Caco-2 (cell line): ENCODE data around the gene KCNIP4. TPM values are rescaled to one million over a fixed set of nuclear protein-coding genes. Genes with fewer than 3 reads are reported as not detected.

Experiments used
- BruUV-seq: library from RNA; stranded (reverse); fragments of 400-500 nt; replicated peaks from 2 replicates; lab custom pipeline; 2021; lab: Mats Ljungman, UMichigan
- CTCF ChIA-PET: fragments of 300-600 bp; sonication (Branson Sonifier 250); formaldehyde crosslinking; loops from one replicate; lab custom pipeline; 2022; ENCODE audit warnings: antibody characterized with exemption; lab: Charles Lee
- POLR2A ChIA-PET: fragments of 300-600 bp; sonication (Branson Sonifier 250); formaldehyde crosslinking; loops from one replicate; lab custom pipeline; 2022; ENCODE audit warnings: antibody characterized with exemption; lab: Charles Lee
- DNase-seq, 2 experiments: peaks; one replicate each; pipeline versions ENCODE4 v3.0.0 to v3.0.0-alpha.2; 2020 to 2022
- H3K27me3 ChIP-seq: replicated peaks from 2 replicates; pipeline ENCODE4 v1.6.0; 2011; ENCODE audit warnings: low read length; ENCODE audit not compliant: control insufficient read depth, insufficient read depth
- H3K36me3 ChIP-seq: 2 replicates; pipeline ENCODE4 v1.5.1; 2011; ENCODE audit warnings: low read length; ENCODE audit not compliant: control insufficient read depth, insufficient read depth
- H3K4me1 ChIP-seq: fragments of 250-450 bp; sonication (Bioruptor Pico); 2 replicates; pipeline ENCODE4 v1.5.1; 2020; ENCODE audit warnings: mild to moderate bottlenecking
- H3K4me3 ChIP-seq: 2 replicates; pipeline ENCODE4 v1.5.1; 2011; ENCODE audit warnings: low read depth, mild to moderate bottlenecking, control low read depth, low read length
- H3K9me3 ChIP-seq: fragments of 250-450 bp; sonication (Bioruptor Pico); 2 replicates; pipeline ENCODE4 v1.5.1; 2020; ENCODE audit warnings: mild to moderate bottlenecking, moderate library complexity
- H3K27ac Mint-ChIP-seq: one replicate; pipeline ENCODE4 v1.8.0; 2022; ENCODE audit warnings: mixed read lengths; ENCODE audit not compliant: unreplicated experiment
- H3K27me3 Mint-ChIP-seq: one replicate; pipeline ENCODE4 v1.8.0; 2022; ENCODE audit warnings: mixed read lengths; ENCODE audit not compliant: insufficient read depth, unreplicated experiment
- H3K36me3 Mint-ChIP-seq: one replicate; pipeline ENCODE4 v1.8.0; 2022; ENCODE audit warnings: mild to moderate bottlenecking, mixed read lengths; ENCODE audit not compliant: insufficient read depth, unreplicated experiment
- H3K4me1 Mint-ChIP-seq: one replicate; pipeline ENCODE4 v1.8.0; 2022; ENCODE audit warnings: low read depth, mixed read lengths; ENCODE audit not compliant: unreplicated experiment
- H3K4me3 Mint-ChIP-seq: one replicate; pipeline ENCODE4 v1.8.0; 2022; ENCODE audit warnings: mild to moderate bottlenecking, moderate library complexity, mixed read lengths; ENCODE audit not compliant: unreplicated experiment
- H3K9me3 Mint-ChIP-seq: one replicate; pipeline ENCODE4 v1.8.0; 2022; ENCODE audit warnings: mixed read lengths; ENCODE audit not compliant: unreplicated experiment
- intact Hi-C: fragments of 100-400 bp; cut with micrococcal nuclease; formaldehyde crosslinking; loops from one replicate; pipeline ENCODE4 v1.10.0; 2022; ENCODE audit not compliant: unreplicated experiment
- total RNA-seq: library from RNA; stranded (reverse); gene quantifications from 2 replicates; pipeline ENCODE4 v1.2.3, GENCODE V29; 2022
- TF ChIP-seq, protein P1 (sequence below), 2 experiments: fragments of 200-600 bp in 1 of 2; IDR thresholded peaks; 1 replicate in 1 of 2; 2 replicates in 1 of 2; pipeline versions ENCODE4 v1.5.1 to v1.8.0; 2011 to 2022; ENCODE audit warnings: antibody characterized with exemption in 1 of 2, control low read depth in 1 of 2, inconsistent platforms in 1 of 2, low read depth in 1 of 2, low read length in 1 of 2, mild to moderate bottlenecking in 1 of 2, moderate library complexity in 1 of 2; ENCODE audit not compliant: insufficient read depth in 1 of 2, severe bottlenecking in 1 of 2, unreplicated experiment in 1 of 2

The KCNIP4 gene
- total RNA-seq, 1 experiment from 2014 or later: not detected

DNA sequence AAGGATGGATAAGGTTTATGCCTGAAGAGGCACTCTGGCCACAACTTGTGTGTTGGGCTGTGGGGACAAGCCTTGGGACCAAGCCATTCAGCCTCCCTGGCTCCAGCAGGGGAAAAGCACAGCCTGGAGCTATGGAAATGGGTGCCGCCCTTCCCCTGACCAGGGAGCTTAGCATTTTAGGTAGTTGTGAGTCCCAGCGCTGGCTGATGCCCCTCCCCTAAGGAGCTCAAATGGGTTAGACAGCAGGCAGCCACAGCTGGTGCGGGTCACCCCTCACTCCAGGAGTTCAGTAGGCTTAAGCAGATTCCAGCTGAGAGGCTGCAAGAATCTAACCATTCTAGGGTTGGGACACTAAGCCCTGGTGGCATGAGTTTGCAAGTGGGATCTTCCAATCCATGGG is 172.9 kb downstream of the KCNIP4 start:
- no peaks in the 10 kb centered on the region for H3K36me3 ChIP-seq
- H3K4me3 ChIP-seq: no peak overlapping the region
- TF ChIP-seq, protein P1, sequence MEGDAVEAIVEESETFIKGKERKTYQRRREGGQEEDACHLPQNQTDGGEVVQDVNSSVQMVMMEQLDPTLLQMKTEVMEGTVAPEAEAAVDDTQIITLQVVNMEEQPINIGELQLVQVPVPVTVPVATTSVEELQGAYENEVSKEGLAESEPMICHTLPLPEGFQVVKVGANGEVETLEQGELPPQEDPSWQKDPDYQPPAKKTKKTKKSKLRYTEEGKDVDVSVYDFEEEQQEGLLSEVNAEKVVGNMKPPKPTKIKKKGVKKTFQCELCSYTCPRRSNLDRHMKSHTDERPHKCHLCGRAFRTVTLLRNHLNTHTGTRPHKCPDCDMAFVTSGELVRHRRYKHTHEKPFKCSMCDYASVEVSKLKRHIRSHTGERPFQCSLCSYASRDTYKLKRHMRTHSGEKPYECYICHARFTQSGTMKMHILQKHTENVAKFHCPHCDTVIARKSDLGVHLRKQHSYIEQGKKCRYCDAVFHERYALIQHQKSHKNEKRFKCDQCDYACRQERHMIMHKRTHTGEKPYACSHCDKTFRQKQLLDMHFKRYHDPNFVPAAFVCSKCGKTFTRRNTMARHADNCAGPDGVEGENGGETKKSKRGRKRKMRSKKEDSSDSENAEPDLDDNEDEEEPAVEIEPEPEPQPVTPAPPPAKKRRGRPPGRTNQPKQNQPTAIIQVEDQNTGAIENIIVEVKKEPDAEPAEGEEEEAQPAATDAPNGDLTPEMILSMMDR (IDR thresholded peaks at IDR 0.05; ENCODE audit: insufficient read depth in 1 of 2, low read depth in 1 of 2, low read length in 1 of 2, severe bottlenecking in 1 of 2, unreplicated experiment in 1 of 2): no peak
- ChIA-PET POLR2A (no interaction called here), CTCF (no interaction called here)
- Mint-ChIP-seq H3K27ac (no peak overlapping the region), H3K36me3 (no peaks in the 10 kb centered on the region), H3K27me3 (peaks cover 20% of the 10 kb centered on the region), H3K4me3 (no peak overlapping the region), H3K9me3 (peaks cover 9% of the 10 kb centered on the region), H3K4me1 (peaks cover 6% of the 10 kb centered on the region)
- H3K9me3 ChIP-seq: no peaks in the 10 kb centered on the region; the same call in 1 of the 2 replicates
- H3K27me3 ChIP-seq: no peaks in the 10 kb centered on the region
- no peaks in the 10 kb centered on the region for H3K4me1 ChIP-seq
- DNase-seq: no peak
- BruUV-seq: no TSS peak
- intact Hi-C loops: no loop called here

DNA sequence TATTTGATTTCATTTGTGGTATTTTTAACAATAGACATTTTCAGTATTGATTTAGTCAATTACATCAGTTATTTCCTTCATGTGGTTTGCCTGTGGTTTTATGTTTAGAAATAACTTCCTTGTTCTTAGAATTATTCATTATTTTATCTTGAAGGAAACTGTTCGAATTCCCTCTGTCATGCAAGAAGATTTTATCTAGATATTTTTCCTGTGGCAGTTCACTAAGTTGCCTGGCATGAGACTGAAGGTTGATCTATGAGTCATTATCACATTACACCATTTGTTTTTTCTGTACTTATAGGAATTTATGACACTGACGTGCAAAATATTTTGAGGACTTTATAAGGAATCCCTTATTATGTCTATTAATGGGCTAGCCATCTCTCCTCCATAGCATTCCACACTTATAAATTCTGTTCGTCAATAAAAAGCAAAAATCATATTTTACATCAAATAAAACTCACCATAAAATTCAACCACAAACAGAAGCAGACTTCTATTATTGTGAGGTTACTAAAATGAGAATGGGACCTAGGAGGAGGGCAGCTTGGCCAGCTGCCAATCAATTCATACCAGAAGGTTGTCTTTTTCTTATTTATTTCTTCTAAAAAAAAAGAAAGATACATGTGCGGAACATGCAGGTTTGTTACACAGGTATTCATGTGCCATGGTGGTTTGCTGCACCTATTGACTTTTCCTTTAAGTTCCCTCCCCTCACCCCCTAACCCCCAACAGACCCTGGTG is 179.0 kb downstream of the KCNIP4 start:
- no peak for DNase-seq
- ChIA-PET CTCF (no interaction called here), POLR2A (no interaction called here)
- no TSS peak for BruUV-seq
- Histone ChIP-seq H3K27me3 (no peaks in the 10 kb centered on the region), H3K36me3 (no peaks in the 10 kb centered on the region), H3K4me1 (no peaks in the 10 kb centered on the region), H3K9me3 (no peaks in the 10 kb centered on the region), H3K4me3 (no peak overlapping the region)
- Mint-ChIP-seq H3K9me3 (no peaks in the 10 kb centered on the region), H3K4me1 (no peaks in the 10 kb centered on the region), H3K27me3 (peaks cover 17% of the 10 kb centered on the region), H3K36me3 (no peaks in the 10 kb centered on the region), H3K4me3 (no peak overlapping the region), H3K27ac (no peak overlapping the region)
- intact Hi-C loops: loop anchor here (5.0 to 10.0 kb wide), 2 partner anchors 585 to 997 kb away; no protein-coding TSS in a partner anchor
- TF ChIP-seq, protein P1 (IDR thresholded peaks at IDR 0.05; ENCODE audit: insufficient read depth in 1 of 2, low read depth in 1 of 2, low read length in 1 of 2, severe bottlenecking in 1 of 2, unreplicated experiment in 1 of 2): no peak

DNA sequence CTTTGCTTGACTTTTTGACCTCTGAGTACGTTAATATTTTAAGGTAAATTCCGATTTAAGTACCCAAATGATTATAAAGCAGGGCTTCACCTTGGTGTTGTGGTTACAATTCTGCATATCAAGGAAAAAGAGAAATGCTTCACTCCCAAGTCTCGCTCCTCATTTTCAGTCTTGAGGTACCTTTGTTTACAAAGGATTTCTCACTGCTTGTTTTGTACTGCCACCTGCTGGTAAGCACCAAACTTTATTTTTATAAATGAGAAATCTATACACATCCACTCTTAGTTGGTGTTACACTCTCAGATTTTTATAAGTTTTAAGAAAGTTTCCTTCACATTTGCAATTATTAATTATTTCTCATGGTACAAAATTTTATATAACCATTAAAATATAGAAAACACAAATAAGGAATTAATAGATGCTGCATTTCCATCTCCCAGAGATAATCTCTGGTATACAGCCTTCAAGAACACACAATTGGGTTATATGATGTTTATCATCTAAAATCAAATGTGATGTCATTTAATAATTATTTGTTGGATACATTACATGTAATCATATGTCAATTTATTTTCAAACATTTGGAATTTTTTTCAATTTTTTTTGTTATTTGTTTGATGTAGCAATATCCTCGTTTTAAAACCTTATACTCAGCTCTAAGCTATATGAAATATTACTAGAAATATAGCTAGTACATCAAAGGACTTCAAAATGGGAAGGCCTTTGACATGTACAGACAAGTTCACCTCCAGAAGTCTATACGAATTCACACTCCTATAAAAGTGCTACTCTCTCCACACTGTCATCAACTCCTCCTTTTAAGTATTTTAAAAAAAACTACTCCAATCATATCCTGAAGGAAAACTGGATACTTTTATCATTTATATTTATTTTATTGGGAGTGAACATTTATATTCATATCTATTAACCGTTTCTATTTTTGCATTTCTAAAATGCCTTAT is 179.9 kb downstream of the KCNIP4 start:
- Mint-ChIP-seq H3K36me3 (no peaks in the 10 kb centered on the region), H3K4me1 (no peaks in the 10 kb centered on the region), H3K27ac (no peak overlapping the region), H3K27me3 (peaks cover 14% of the 10 kb centered on the region), H3K4me3 (no peak overlapping the region), H3K9me3 (no peaks in the 10 kb centered on the region)
- intact Hi-C loops: loop anchor here (1.0 to 10.0 kb wide), 3 partner anchors 256 to 996 kb away; no protein-coding TSS in a partner anchor
- TF ChIP-seq, protein P1 (IDR thresholded peaks at IDR 0.05; ENCODE audit: insufficient read depth in 1 of 2, low read depth in 1 of 2, low read length in 1 of 2, severe bottlenecking in 1 of 2, unreplicated experiment in 1 of 2): peak; percentile 58 to 64
- DNase-seq: peak in 1 of 2 experiments; percentile 34
- BruUV-seq: no TSS peak
- Histone ChIP-seq H3K27me3 (no peaks in the 10 kb centered on the region), H3K9me3 (no peaks in the 10 kb centered on the region), H3K36me3 (no peaks in the 10 kb centered on the region), H3K4me1 (no peaks in the 10 kb centered on the region), H3K4me3 (no peak overlapping the region)
- POLR2A ChIA-PET: no interaction called here
- CTCF ChIA-PET: interaction anchor here (1.2 kb wide), 1 partner anchor 255 kb away, joined by 4 read pairs; no protein-coding TSS in a partner anchor
